IPS-18a (cell line): ENCODE results near the gene IFT88.

Source experiments
- H3K27ac ChIP-seq: one replicate; pipeline ENCODE4 v1.5.1; 2013; ENCODE audit warnings: low read length
- H3K27me3 ChIP-seq: one replicate; pipeline ENCODE4 v1.6.1; 2013; ENCODE audit warnings: mild to moderate bottlenecking, low read length; ENCODE audit not compliant: control insufficient read depth, insufficient read depth
- H3K36me3 ChIP-seq: one replicate; pipeline ENCODE4 v1.6.1; 2013; ENCODE audit warnings: low read depth, low read length; ENCODE audit not compliant: control insufficient read depth
- H3K4me1 ChIP-seq: one replicate; pipeline ENCODE4 v1.6.1; 2013; ENCODE audit warnings: low read depth, low read length; ENCODE audit not compliant: control insufficient read depth
- H3K4me3 ChIP-seq: one replicate; pipeline ENCODE4 v1.5.1; 2013; ENCODE audit warnings: low read length
- H3K9ac ChIP-seq: one replicate; pipeline ENCODE4 v1.6.1; 2013; ENCODE audit warnings: mild to moderate bottlenecking, low read length, moderate library complexity
- H3K9me3 ChIP-seq: one replicate; pipeline ENCODE4 v1.6.1; 2013; ENCODE audit warnings: low read depth, low read length; ENCODE audit not compliant: control insufficient read depth

Gene IFT88

GRCh38 chr13:20594280-20594679 lies 27.3 kb downstream of the IFT88 start:
- no peaks in the 10 kb centered on the region for H3K27me3 ChIP-seq
- no peaks in the 10 kb centered on the region for H3K9me3 ChIP-seq
- no peaks in the 10 kb centered on the region for H3K36me3 ChIP-seq
- H3K4me3 ChIP-seq: no peak overlapping the region
- H3K4me1 ChIP-seq: no peaks in the 10 kb centered on the region
- no peak overlapping the region for H3K27ac ChIP-seq
- H3K9ac ChIP-seq: no peak overlapping the region

DNA sequence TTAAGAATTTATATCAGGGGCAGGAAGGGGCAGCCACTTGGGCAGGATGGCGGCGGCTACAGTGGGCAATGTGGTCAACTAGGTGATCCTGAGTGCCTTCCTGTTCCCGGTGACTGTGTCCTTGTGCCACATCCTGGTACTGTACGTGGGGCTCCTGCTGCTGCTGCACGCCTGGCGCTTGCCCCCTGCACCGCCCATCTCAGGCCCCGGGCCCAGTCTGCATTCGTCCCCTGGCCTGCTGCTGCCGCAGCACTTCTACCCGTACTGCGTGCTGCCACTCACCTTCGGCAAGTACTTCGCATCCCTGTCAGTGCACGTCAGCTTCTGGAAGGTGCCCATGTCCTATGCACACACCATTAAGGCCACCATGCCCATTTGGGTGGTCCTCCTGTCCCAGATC lies 40.1 kb downstream of the IFT88 start:
- H3K4me3 ChIP-seq: no peak overlapping the region
- H3K4me1 ChIP-seq: no peaks in the 10 kb centered on the region
- H3K27me3 ChIP-seq: no peaks in the 10 kb centered on the region

DNA sequence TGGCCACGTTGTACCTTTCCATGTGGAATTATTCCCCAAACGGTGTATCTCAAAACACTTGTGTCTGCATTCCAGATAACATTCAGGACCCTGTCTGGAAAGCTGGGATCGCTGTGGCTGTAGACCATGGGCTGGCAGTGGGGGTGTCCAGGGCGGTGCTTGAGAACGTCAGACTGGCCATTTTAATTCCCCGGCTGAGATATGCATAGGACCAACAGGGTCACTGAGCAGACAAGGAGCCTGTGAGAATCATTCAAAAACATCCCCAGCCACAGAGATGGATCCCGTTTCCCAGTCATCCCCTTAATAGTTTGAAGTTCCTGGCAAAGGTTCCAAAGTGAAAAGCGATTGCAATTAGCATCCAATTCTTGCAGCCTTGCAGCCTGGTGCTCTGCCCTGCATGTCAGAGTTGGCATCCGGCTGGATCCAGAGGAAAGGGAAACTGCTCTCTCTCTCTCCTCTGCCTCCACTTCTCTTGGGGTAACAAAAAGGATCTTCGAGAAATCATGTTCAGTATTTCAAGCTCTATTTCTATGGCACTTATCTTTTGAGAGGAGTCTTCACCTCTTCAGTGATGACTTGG lies 41.6 kb downstream of the IFT88 start:
- Histone ChIP-seq H3K4me3 (no peak overlapping the region), H3K27me3 (no peaks in the 10 kb centered on the region), H3K36me3 (no peaks in the 10 kb centered on the region), H3K9me3 (no peaks in the 10 kb centered on the region), H3K4me1 (no peaks in the 10 kb centered on the region), H3K27ac (no peak overlapping the region), H3K9ac (no peak overlapping the region)

More for the DNA sequence above, 40.1 kb downstream of the IFT88 start:
- no peak overlapping the region for H3K27ac ChIP-seq
- H3K9me3 ChIP-seq: no peaks in the 10 kb centered on the region
- H3K9ac ChIP-seq: no peak overlapping the region
- no peaks in the 10 kb centered on the region for H3K36me3 ChIP-seq

DNA sequence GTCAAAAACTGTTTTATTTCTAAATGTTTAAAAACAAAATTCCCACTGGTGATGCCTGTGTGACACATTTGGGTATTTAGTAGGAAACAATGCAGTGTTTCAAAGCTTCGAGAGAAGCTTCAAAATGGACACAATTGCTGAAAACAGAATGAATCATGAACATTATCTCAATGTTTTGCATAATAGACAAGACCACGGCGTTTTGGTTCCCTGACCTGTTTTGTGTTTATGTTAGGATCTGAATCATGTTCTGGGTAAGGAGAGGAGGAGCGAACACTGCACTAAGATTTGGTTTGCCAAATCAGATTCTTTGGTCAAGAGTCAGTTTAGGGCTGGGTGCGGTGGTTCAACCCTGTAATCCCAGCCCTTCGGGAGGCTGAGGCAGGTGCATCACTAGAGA lies 42.2 kb downstream of the IFT88 start:
- Histone ChIP-seq H3K9me3 (no peaks in the 10 kb centered on the region), H3K4me3 (no peak overlapping the region), H3K27me3 (no peaks in the 10 kb centered on the region), H3K36me3 (no peaks in the 10 kb centered on the region), H3K4me1 (no peaks in the 10 kb centered on the region), H3K9ac (no peak overlapping the region), H3K27ac (no peak overlapping the region)

DNA sequence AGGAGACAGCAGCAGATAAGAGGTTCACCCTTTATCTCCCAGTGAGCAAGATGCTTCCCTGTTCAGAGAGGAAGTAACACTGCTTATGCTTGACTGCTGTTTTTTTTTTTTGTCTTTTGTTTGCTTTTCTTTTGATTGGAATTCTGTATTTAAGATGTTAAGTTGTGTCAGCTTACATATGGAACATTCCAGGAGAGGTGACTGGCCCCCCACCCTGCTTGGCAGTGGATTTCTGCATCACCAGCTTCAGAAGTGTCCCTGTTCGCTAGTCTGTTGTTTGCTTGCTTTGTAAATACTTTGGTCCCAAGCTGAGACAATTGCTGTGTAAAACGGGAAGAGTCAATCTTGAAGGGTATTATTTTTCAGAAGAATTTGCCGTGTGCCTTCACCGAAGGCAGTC lies 43.0 kb downstream of the IFT88 start:
- Histone ChIP-seq H3K9me3 (no peaks in the 10 kb centered on the region), H3K4me1 (no peaks in the 10 kb centered on the region), H3K27ac (no peak overlapping the region), H3K9ac (no peak overlapping the region), H3K4me3 (no peak overlapping the region), H3K36me3 (no peaks in the 10 kb centered on the region), H3K27me3 (no peaks in the 10 kb centered on the region)

DNA sequence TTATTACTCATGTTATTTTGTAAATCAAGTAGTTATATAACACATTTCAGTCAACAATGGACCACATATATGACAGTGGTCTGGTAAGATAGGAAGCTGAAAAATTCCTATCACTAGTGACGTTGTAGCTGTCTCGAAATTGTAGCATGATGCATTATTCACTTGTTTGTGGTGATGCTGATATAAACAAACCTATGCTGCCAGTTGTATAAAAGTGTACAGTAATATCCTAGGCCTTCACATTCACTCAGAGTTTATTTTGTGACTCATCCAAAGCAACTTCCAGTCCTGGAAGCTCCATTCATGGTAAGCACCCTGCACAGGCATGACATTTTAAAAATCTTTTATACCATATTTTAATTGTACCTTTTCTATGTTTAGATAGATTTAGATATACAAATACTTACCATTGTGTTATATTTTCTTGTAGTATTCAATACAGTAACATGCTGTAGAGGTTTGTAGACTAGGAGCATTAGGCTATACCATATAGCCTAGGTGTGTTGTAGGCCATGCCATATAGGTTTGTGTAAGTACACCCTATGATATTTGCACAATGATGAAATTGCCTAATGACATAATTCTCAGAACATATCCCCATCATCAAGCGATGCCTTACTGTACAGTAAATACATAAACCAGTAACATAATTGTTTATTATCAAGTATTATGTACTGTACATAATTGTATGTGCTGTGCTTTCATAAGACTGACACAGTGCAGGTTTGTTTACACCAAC lies 49.3 kb downstream of the IFT88 start:
- H3K36me3 ChIP-seq: no peaks in the 10 kb centered on the region
- H3K27me3 ChIP-seq: no peaks in the 10 kb centered on the region
- H3K9ac ChIP-seq: no peak overlapping the region
- H3K4me1 ChIP-seq: no peaks in the 10 kb centered on the region
- H3K9me3 ChIP-seq: no peaks in the 10 kb centered on the region
- no peak overlapping the region for H3K4me3 ChIP-seq
- H3K27ac ChIP-seq: no peak overlapping the region

- H3K27ac ChIP-seq: no peak overlapping the region
- H3K27me3 ChIP-seq: no peaks in the 10 kb centered on the region
- H3K9me3 ChIP-seq: no peaks in the 10 kb centered on the region
- no peaks in the 10 kb centered on the region for H3K4me1 ChIP-seq
- H3K9ac ChIP-seq: no peak overlapping the region
- no peak overlapping the region for H3K4me3 ChIP-seq
- H3K36me3 ChIP-seq: no peaks in the 10 kb centered on the region
Measured at GRCh38 chr13:20623000-20623399, 56.0 kb downstream of the IFT88 start.

DNA sequence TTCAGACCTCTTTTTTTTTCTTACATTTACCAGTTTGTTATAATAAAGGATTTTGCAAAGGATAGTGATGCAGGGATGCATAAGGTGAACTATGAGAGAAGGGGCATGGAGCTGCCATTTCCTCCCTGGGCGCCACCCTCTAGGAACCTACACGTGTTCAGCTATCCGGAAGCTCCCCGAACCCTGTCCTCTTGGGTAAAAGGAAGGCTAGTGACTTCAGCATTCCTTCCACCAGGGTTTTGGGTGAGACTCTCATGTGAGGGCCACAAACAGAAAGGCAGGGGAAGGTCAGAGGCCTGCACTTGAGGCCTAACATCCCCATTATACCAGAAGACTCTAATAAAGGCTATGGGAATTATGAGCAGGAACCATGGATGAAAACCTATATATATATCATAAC lies 57.3 kb downstream of the IFT88 start:
- Histone ChIP-seq H3K9me3 (no peaks in the 10 kb centered on the region), H3K27me3 (no peaks in the 10 kb centered on the region), H3K27ac (no peak overlapping the region), H3K4me3 (no peak overlapping the region), H3K4me1 (no peaks in the 10 kb centered on the region), H3K9ac (no peak overlapping the region), H3K36me3 (no peaks in the 10 kb centered on the region)

- H3K4me1 ChIP-seq: no peaks in the 10 kb centered on the region
- H3K27me3 ChIP-seq: no peaks in the 10 kb centered on the region
- no peak overlapping the region for H3K9ac ChIP-seq
- H3K27ac ChIP-seq: no peak overlapping the region
- H3K4me3 ChIP-seq: no peak overlapping the region
- no peaks in the 10 kb centered on the region for H3K9me3 ChIP-seq
- no peaks in the 10 kb centered on the region for H3K36me3 ChIP-seq
Measured at GRCh38 chr13:20633802-20634201, 66.8 kb downstream of the IFT88 start.

DNA sequence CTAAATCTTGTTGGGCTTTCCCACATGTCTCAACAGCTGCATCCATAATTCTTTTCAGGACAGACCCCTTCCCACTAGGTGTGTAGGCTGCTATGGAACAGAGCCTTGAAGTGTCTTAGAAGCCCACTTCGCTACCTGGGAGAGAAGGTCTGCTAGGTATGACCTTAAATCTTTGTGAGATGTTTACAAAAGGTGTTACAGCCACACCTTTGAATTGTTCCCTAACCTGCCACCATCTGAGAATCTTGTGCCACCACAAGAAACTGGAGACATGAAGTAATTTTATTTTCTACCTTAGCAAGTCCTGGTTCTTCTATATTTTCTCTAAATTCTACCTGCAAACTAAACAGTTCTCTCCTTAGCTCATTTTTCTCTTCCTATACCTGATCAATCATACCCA lies 69.1 kb downstream of the IFT88 start:
- no peak overlapping the region for H3K9ac ChIP-seq
- H3K4me3 ChIP-seq: no peak overlapping the region
- H3K4me1 ChIP-seq: no peaks in the 10 kb centered on the region
- no peak overlapping the region for H3K27ac ChIP-seq
- H3K27me3 ChIP-seq: no peaks in the 10 kb centered on the region
- no peaks in the 10 kb centered on the region for H3K36me3 ChIP-seq
- no peaks in the 10 kb centered on the region for H3K9me3 ChIP-seq

GRCh38 chr13:20637811-20638210 lies 70.9 kb downstream of the IFT88 start:
- H3K36me3 ChIP-seq: no peaks in the 10 kb centered on the region

DNA sequence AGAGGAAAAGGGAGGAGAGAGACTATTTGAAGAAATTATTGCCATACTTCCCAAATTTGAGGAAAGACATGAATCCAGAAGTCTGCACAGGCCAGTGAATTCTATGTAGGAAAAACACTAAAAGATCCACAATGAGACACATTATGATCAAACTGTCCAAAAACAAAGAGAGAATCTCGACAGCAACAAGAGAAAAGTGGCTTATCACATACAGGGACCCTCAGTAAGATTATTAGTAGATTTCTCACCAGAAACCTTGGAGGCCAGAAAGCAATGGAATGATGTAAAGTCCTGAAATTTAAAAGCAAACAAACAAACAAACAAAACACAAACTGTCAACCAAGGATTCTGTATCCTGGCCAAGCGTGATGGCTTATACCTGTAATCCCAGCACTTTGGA lies 80.8 kb downstream of the IFT88 start:
- no peaks in the 10 kb centered on the region for H3K27me3 ChIP-seq
- no peak overlapping the region for H3K27ac ChIP-seq
- H3K9me3 ChIP-seq: no peaks in the 10 kb centered on the region
- no peaks in the 10 kb centered on the region for H3K4me1 ChIP-seq
- no peak overlapping the region for H3K4me3 ChIP-seq
- no peaks in the 10 kb centered on the region for H3K36me3 ChIP-seq
- no peak overlapping the region for H3K9ac ChIP-seq

More at GRCh38 chr13:20637811-20638210, 70.9 kb downstream of the IFT88 start:
- Histone ChIP-seq H3K4me3 (no peak overlapping the region), H3K4me1 (no peaks in the 10 kb centered on the region), H3K9ac (no peak overlapping the region), H3K9me3 (no peaks in the 10 kb centered on the region), H3K27ac (no peak overlapping the region), H3K27me3 (no peaks in the 10 kb centered on the region)
